ENCODE measurements around the gene XRN2.

Gene XRN2

GRCh38 chr20:21301940-21302663 lies 1.0 kb upstream of the XRN2 start:
- DNase-seq = no peak

- DNase-seq = peak; percentile 45
Observed at GRCh38 chr20:21302664-21303060, 469 bp upstream of the XRN2 start.

- DNase-seq = no peak
Observed at GRCh38 chr20:21303872-21304586, 898 bp downstream of the XRN2 start.

GRCh38 chr20:21308340-21308739 lies 5.2 kb downstream of the XRN2 start:
- DNase-seq = no peak

- no peak for DNase-seq
Observed at GRCh38 chr20:21309678-21310467, 6.7 kb downstream of the XRN2 start.

- no peak for DNase-seq
Observed at GRCh38 chr20:21312813-21313474, 9.8 kb downstream of the XRN2 start.

GRCh38 chr20:21315138-21315537 lies 12.0 kb downstream of the XRN2 start:
- DNase-seq = no peak

- no peak for DNase-seq
Observed at GRCh38 chr20:21322083-21322710, 19.1 kb downstream of the XRN2 start.

GRCh38 chr20:21322921-21323331 lies 19.8 kb downstream of the XRN2 start:
- no peak for DNase-seq

- no peak for DNase-seq
Observed at GRCh38 chr20:21323640-21324039, 20.5 kb downstream of the XRN2 start.

- no peak for DNase-seq
Observed at GRCh38 chr20:21324126-21324525, 21.0 kb downstream of the XRN2 start.

GRCh38 chr20:21325296-21325695 lies 22.2 kb downstream of the XRN2 start:
- no peak for DNase-seq

- DNase-seq = no peak
Observed at GRCh38 chr20:21326700-21327099, 23.6 kb downstream of the XRN2 start.

GRCh38 chr20:21336455-21337151 lies 33.5 kb downstream of the XRN2 start:
- DNase-seq = no peak

GRCh38 chr20:21338291-21338690 lies 35.2 kb downstream of the XRN2 start:
- DNase-seq = no peak

- no peak for DNase-seq
Observed at GRCh38 chr20:21339499-21339898, 36.4 kb downstream of the XRN2 start.

- DNase-seq = no peak
Observed at GRCh38 chr20:21340991-21341697, 38.0 kb downstream of the XRN2 start.

GRCh38 chr20:21342656-21343345 lies 39.7 kb downstream of the XRN2 start:
- DNase-seq = no peak

GRCh38 chr20:21344206-21344900 lies 41.2 kb downstream of the XRN2 start:
- no peak for DNase-seq

- no peak for DNase-seq
Observed at GRCh38 chr20:21344961-21345360, 41.8 kb downstream of the XRN2 start.
